ENCODE results near the gene OR6T1.

Gene OR6T1, protein sequence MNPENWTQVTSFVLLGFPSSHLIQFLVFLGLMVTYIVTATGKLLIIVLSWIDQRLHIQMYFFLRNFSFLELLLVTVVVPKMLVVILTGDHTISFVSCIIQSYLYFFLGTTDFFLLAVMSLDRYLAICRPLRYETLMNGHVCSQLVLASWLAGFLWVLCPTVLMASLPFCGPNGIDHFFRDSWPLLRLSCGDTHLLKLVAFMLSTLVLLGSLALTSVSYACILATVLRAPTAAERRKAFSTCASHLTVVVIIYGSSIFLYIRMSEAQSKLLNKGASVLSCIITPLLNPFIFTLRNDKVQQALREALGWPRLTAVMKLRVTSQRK

DNA sequence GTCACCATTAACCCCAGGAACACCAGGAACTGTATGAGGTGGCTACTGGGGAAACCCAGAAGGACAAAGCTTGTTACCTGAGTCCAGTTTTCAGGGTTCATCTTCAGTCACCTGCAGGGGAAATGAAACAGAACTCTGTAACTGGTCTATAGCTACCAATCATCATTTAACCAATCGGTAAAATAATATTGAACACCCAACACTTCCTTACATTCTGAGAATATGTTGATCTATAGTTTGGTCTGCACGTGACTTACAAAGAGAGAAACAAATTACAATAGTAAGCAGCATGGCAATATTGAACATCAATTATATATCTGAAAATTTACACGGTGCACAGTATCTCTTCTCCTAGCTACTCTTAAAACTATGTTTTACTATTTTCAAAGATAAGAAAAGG lies at the start of gene OR6T1:
TSS of gene OR6T1 (minus strand) at position 101 of the 400 bp plus-strand sequence. CDS start at position 101, 0 bp downstream.
- FAIRE-seq (no peak), DNase-seq (ENCODE audit: extremely low spot score, insufficient read length, low read depth) (no peak)

DNA sequence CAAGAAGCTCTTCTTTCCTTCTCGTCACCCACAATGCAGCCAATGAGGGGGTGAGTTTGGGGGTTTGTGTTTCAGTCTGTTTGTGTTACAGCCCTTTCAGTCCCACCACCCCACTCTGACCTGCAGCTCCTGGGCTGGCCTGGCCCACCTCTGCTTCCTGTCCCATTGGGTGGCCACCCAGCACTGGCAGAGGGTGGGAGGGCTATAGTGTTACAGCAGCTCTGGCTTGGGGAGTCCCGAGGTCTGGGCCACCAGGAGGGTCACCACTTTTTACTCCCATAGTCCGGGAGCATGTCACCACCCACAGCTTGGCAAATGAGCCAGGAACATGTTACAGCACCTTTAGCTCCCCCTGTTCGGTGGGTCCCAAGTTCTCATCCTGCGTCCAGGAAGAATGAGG lies 35.7 kb upstream of the OR6T1 start:
- FAIRE-seq = no peak
- no peak for DNase-seq (ENCODE audit: extremely low spot score, insufficient read length, low read depth)

DNA sequence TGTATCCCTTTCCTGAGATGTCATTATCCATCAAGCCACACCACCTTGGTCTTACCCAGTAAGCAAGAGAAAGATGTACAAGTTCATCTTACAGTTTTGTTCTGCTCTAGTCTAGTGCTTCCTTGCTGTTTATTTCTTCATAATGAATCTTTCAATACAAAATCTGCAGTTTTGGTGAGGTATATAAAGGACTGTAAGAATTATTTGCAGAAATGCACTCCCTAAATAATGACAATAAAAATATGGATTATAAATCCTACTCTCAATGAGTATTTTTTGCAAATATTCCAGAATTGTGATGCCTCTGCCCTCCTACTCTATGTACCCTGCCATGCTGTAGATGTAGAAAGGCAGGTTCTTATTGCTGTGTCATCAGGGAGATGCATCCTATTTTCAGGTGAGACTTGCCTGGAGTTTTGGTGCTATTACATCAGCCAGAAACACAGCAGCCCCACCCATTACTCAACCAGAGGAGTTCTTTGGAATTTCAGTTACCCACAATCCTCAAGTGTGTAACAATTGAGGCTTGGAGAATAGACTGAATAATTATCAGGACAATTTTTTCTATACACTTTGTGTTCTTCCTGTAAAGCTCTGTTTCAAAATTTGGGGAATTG lies 34.2 kb upstream of the OR6T1 start, which contains the start of gene OR10S1:
TSS of gene OR10S1 (minus strand) at position 51 of the 617 bp plus-strand sequence. CDS start 117 bp downstream, outside the sequence.
- FAIRE-seq (no peak), DNase-seq (ENCODE audit: extremely low spot score, insufficient read length, low read depth) (no peak)

DNA sequence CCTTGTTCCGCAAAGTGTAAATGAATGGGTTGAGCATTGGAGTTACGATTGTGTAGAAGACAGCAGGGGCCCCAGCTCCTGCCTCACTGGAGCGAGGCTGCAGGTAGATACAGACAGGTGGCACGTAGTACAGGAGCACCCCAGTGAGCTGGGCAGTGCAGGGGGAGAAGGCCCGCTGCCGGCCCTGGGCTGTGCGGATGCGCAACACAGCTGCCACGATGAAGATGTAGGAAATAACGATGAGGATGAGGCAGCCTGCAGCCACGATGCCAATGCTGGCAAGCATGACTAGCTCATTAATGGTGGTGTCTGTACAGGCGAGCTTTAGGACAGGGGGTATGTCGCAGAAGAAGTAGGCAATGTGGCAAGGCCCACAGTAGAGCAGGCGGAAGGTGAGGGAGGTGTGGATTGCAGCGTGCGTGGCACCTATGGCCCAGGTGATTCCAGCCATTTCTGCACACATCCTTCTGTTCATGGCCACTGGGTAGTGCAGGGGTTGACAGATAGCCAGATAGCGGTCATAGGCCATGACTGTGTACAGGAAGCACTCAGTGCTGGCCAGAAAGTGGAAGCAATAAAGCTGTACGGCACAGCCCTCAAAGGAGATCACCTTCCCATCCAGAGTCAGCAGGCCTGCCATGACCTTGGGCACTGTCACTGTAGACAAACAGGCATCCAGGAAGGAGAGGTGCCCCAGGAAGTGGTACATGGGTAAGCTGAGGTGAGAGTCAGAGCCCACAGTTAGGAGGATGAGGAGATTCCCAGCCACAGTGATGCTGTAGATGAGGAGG lies 33.3 kb upstream of the OR6T1 start:
- no peak for FAIRE-seq
- no peak for DNase-seq (ENCODE audit: extremely low spot score, insufficient read length, low read depth)

DNA sequence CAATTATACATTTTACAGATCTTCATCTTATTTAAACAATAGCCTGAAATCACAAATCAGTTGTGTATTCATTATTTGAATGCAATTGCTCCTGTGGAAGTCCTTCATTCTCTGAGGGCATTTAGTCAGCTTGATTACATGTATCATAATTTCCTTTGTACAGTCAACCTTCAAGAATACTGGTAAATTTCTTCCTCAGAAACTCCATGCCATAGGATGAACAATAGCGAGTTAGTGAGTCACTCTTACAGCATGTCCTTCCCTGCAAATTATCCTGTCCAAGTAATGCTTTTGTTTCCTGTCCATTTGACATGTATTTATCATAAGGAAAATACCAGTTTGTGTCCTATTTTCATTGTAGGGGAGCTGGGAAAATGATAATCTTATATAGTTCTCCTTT lies 30.2 kb upstream of the OR6T1 start:
- FAIRE-seq (no peak), DNase-seq (ENCODE audit: extremely low spot score, insufficient read length, low read depth) (no peak)

DNA sequence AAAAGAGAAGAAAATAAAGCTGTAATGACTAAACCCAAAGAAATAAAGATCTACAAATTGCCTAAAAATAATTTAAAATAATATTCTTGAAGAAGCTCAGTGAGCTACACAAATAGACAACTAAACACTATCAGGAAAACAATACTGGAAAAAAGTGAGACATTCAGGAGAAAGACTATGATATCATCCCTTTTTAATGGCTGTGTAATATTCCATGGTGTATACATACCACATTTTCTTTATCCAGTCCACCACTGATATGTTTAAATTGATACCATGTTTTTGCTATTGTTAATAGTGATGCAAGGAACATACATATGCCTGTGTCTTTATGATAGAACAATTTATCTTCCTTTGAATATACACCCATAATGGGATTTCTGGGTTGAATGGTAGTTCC lies 13.1 kb upstream of the OR6T1 start:
- no peak for FAIRE-seq
- DNase-seq (ENCODE audit: extremely low spot score, insufficient read length, low read depth) = no peak

DNA sequence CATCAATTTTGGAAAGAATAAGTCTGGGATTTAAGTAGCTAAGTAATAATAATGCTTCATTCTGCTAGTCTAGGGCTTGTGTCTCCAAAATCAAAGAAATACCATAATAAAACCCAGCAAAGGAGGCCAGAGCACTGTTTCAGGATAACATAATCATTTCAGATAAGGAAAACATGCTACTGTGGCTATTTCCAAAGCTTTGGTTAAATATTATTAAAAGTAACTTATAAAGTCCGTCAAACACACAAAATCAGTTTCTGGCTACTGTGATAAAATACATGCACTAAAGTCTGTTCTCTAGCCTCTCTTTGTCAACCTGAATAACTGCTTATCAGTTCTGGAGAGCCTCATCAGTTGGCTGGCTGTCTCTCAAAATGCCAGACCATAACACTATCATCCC lies 1.5 kb upstream of the OR6T1 start:
- FAIRE-seq (no peak), DNase-seq (ENCODE audit: extremely low spot score, insufficient read length, low read depth) (no peak)

DNA sequence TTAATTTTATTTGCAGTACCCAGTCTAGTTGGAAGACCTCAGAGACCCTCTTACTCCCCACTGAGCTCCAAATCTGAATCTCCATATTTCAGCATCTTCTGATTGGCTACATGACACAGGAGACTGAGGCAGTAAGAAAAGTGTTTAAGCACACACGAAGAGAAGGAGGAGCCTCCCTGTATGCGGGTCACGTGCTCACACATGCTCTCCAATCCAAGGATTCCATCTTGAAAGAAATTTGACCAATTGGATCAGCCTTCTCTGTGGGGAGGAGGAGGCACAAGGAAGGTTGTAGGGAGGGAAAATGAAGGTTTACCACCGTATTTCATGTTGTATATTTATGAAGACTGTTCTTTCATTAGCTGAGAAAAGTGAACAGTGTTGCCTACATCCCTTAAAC lies 1.2 kb downstream of the OR6T1 start:
- FAIRE-seq (no peak), DNase-seq (ENCODE audit: extremely low spot score, insufficient read length, low read depth) (no peak)

DNA sequence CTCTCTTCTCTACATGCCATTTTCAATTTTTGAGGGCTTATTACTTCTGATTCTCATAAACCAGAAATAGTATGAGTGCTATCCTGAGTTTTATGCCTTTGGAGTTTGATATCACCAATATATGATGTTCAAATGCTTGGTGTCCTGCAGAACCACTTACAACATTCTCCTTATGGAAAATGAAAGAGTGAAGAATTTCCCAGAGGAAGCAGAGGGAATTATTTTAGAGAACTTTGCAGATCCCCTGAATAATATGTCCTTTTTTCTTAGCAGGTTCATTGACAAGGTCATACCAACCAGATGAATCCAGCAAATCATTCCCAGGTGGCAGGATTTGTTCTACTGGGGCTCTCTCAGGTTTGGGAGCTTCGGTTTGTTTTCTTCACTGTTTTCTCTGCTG lies 4.3 kb downstream of the OR6T1 start, which contains the start of gene OR4D5:
TSS of gene OR4D5 (plus strand) at position 301 of the 400 bp plus-strand sequence. CDS start at position 301, 0 bp downstream.
- FAIRE-seq = no peak

DNA sequence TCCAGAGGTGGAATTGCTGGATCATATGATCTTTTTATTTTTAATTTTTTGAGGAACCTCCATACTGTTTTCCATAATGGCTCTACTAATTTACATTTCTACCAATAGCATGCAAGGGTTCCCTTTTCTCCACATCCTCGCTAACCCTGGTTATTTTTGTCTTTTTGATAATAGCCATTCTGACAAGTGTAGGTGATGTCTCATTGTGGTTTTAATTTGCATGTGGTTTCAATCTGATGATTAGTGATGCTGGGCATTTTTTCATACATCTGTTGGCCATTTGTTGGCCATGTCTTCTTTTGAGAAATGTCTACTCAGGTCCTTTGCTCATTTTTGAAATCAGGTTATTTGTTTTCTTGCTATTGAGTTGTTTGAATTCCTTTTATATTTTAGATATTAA lies 19.6 kb downstream of the OR6T1 start:
- DNase-seq (ENCODE audit: extremely low spot score, insufficient read length, low read depth) (no peak), FAIRE-seq (no peak)

More for the DNA sequence above, 4.3 kb downstream of the OR6T1 start, which contains the start of gene OR4D5:
- DNase-seq (ENCODE audit: extremely low spot score, insufficient read length, low read depth) = no peak

DNA sequence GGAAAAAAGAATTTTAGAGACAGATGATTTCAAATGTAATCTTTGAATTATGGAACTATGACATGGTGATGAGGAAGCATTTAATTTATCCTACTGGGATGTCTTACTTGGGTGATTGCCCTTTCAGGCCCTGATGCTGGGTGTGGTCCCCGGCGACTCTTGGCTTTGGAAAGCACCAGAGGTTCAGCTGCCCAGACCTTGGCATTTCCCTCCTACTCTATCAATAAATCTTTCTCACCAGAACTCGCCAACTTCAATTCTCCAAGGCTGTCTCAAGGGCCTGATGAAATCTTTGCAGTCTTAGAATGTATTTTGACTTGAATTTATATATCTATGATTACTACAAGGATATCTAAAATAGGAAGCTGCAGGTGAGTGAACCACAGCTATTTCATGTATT lies 22.7 kb downstream of the OR6T1 start:
- no peak for FAIRE-seq
- DNase-seq (ENCODE audit: extremely low spot score, insufficient read length, low read depth) = no peak

DNA sequence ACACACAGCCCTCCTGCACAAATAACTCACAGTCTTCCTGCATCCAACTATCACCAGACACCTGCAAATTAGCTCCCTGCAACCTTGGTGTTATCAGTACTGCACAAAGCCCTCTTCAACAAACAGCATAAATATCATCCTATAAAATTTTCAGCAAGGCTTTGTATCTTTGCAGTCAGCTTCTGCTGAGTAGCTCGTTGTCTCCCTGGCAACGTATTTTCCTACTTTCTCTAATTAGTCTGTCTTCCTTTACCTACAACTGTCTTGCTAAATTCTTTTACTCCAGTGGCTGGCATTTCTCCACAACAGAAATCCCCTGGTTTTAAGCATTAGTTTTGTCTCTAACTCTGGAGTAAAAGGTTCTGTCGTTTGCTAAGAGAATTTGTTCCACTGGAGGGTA lies 37.8 kb downstream of the OR6T1 start:
- no peak for FAIRE-seq
- no peak for DNase-seq (ENCODE audit: extremely low spot score, insufficient read length, low read depth)

DNA sequence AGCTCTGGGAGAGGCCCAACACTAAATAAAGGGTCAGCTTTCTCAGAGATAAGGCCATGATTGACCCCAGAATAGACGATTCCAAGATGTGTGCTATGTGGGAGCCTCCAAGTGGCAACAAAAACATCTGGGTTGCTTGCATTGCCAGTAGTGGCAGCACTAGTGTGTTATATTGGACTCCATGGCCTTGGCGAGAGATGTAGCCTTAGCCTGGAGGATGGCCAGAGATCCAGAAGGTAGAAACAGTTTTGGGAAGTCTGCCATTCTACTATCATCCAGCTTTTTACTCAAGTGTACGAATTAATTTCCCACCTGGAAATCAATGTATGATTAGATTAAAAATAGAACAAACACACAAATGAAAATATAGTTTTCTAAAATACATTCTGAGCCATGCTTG lies 38.7 kb downstream of the OR6T1 start:
- DNase-seq (ENCODE audit: extremely low spot score, insufficient read length, low read depth) = no peak
- FAIRE-seq = no peak

DNA sequence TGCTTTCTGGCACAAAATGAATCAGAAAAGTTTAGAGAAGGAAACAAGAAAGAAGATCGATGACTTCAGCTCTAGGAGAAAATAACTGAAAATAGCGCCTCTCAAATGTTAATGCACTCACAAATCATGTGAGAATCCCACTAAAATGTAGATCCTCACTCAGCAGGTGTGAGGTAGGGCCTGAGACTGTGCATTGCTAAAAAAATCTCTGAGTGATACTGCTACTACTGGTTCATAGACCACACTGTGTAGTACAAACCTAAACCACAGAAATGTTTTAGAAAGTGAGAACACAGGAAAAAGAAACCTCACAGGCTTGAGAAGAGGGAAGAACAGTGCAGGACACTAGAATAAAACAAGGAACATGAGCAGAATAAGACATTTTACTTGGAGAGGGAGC lies 39.7 kb downstream of the OR6T1 start:
- DNase-seq (ENCODE audit: extremely low spot score, insufficient read length, low read depth) = no peak
- FAIRE-seq = no peak

DNA sequence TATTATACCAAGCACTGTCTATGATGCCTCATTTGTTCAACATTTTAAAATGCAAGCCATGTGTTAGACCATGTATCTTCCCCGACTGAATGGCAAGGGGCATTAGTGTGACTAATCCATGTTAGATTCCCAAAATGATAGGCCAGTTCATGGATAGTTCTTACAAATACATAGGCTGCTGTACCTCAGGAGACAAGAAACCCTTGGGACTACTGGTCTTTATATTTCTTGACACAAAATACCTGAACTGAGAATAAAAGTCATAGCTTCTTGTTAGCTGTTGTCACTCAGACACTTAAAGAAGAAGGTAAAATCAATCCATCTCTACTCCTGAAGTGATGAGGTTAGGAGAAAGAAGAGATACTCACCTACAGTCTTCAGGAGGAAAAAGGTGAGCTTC lies 41.8 kb downstream of the OR6T1 start, which contains the start of gene OR8D4:
TSS of gene OR8D4 (plus strand) at position 301 of the 400 bp plus-strand sequence. CDS start 4,265 bp downstream, outside the sequence.
- FAIRE-seq = no peak
- no peak for DNase-seq (ENCODE audit: extremely low spot score, insufficient read length, low read depth)

DNA sequence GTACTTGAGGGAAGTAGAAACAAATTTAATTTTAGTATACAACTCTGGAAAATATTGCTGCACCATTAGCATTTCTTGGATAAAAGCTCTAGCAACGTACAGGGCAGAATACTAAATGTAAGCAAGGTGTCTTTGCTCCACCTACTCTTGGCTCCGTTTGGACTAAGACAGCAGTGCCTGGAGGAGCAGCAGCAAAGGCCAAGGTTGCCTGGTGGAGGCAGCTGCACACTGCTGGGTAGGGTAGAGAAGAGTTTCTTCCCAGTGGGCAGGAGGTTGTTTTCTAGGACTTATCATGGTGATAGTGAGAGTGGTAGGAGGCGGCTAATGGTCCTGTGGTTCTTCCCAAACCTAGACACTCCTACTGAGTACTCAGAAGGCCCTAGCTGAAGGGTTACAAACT lies 43.8 kb downstream of the OR6T1 start:
- DNase-seq (ENCODE audit: extremely low spot score, insufficient read length, low read depth) (no peak), FAIRE-seq (no peak)
